SIG-M5 (cell line): ENCODE measurements around the gene SLC25A26.
"Not testable (repeated sequence)": the region's sequence is repeated elsewhere in the genome, so short reads cannot be mapped to it uniquely, and the experiment has no call there.

ENCODE experiments used
- DNase-seq: peaks from one replicate; lab custom pipeline; 2025; lab: John Stamatoyannopoulos, UW

Gene SLC25A26

GRCh38 chr3:66220602-66221377, at the start of gene SLC25A26:
SLC25A26 (plus strand) TSS chr3:66221001; CDS start chr3:66221095, 94 bp downstream.
- DNase-seq, result peak; percentile 83

- no peak for DNase-seq
Measured at GRCh38 chr3:66172394-66172793, 48.4 kb upstream of the SLC25A26 start.

- DNase-seq, result no peak
Measured at GRCh38 chr3:66177026-66177425, 43.8 kb upstream of the SLC25A26 start.

- DNase-seq, result no peak
Measured at GRCh38 chr3:66178206-66178605, 42.6 kb upstream of the SLC25A26 start.

GRCh38 chr3:66179793-66180192, 41.0 kb upstream of the SLC25A26 start:
- DNase-seq, result no peak

- no peak for DNase-seq
Measured at GRCh38 chr3:66181764-66182163, 39.0 kb upstream of the SLC25A26 start.

- no peak for DNase-seq
Measured at GRCh38 chr3:66182246-66182645, 38.6 kb upstream of the SLC25A26 start.

GRCh38 chr3:66186545-66186944, 34.3 kb upstream of the SLC25A26 start:
- DNase-seq, result no peak

- no peak for DNase-seq
Measured at GRCh38 chr3:66195347-66195783, 25.4 kb upstream of the SLC25A26 start.

- DNase-seq, result no peak
Measured at GRCh38 chr3:66196633-66197032, 24.2 kb upstream of the SLC25A26 start.

- no peak for DNase-seq
Measured at GRCh38 chr3:66198437-66199088, 22.2 kb upstream of the SLC25A26 start.

GRCh38 chr3:66199089-66199473, 21.7 kb upstream of the SLC25A26 start:
- no peak for DNase-seq

GRCh38 chr3:66200147-66200546, 20.7 kb upstream of the SLC25A26 start:
- DNase-seq, result no peak

- no peak for DNase-seq
Measured at GRCh38 chr3:66200786-66201185, 20.0 kb upstream of the SLC25A26 start.

GRCh38 chr3:66203275-66203674, 17.5 kb upstream of the SLC25A26 start:
- DNase-seq, result no peak

- DNase-seq, result no peak
Measured at GRCh38 chr3:66206806-66207205, 14.0 kb upstream of the SLC25A26 start.

- no peak for DNase-seq
Measured at GRCh38 chr3:66208189-66208588, 12.6 kb upstream of the SLC25A26 start.

GRCh38 chr3:66210687-66211295, 10.0 kb upstream of the SLC25A26 start:
- DNase-seq, result no peak

- no peak for DNase-seq
Measured at GRCh38 chr3:66211779-66212178, 9.0 kb upstream of the SLC25A26 start.

- no peak for DNase-seq
Measured at GRCh38 chr3:66215106-66215505, 5.7 kb upstream of the SLC25A26 start.

GRCh38 chr3:66220066-66220465, 735 bp upstream of the SLC25A26 start:
- no peak for DNase-seq

GRCh38 chr3:66224220-66224619, 3.4 kb downstream of the SLC25A26 start:
- no peak for DNase-seq

- DNase-seq, result not testable (repeated sequence)
Measured at GRCh38 chr3:66226093-66226492, 5.3 kb downstream of the SLC25A26 start.
